Endothelial cell of umbilical vein (primary cell): ENCODE measurements around the gene PINK1.

Experiments used
- CTCF ChIP-seq, 2 donors: IDR thresholded peaks; 1 replicate in 1 of 2; 2 replicates in 1 of 2; pipeline ENCODE4 v1.5.1; 2011; ENCODE audit warnings: low read length in 2 of 2, mild to moderate bottlenecking in 2 of 2, moderate library complexity in 2 of 2, control low read depth in 1 of 2, inconsistent platforms in 1 of 2, low read depth in 1 of 2; ENCODE audit not compliant: insufficient read depth in 1 of 2; ENCODE audit errors: extremely low read depth in 1 of 2
- EZH2 ChIP-seq: IDR thresholded peaks from 2 replicates; pipeline ENCODE4 v1.6.1; 2012; ENCODE audit warnings: borderline replicate concordance, low read depth, mild to moderate bottlenecking, moderate library complexity, low read length, inconsistent platforms; ENCODE audit not compliant: severe bottlenecking
- POLR2A ChIP-seq: IDR thresholded peaks from 2 replicates; pipeline ENCODE4 v1.6.1; 2012; ENCODE audit warnings: low read depth, mild to moderate bottlenecking, control low read depth, low read length

GRCh38 chr1:20652300-20652699 is 19.0 kb downstream of the PINK1 start:
- TF ChIP-seq CTCF (IDR thresholded peaks at IDR 0.05; ENCODE audit: extremely low read depth in 1 of 2, insufficient read depth in 1 of 2, low read depth in 1 of 2, low read length in 2 of 2), result no peak
- TF ChIP-seq POLR2A, result no peak
- TF ChIP-seq EZH2, result no peak
